Articular chondrocyte of knee joint (primary cell): ENCODE data around the gene ZNF718. TPM values are rescaled to one million over a fixed set of nuclear protein-coding genes. Genes with fewer than 3 reads are reported as not detected.

Experiments used
- total RNA-seq: library from RNA; depleted of rRNA; stranded (reverse); fragments of >200 nt; gene quantifications from 2 replicates; pipeline ENCODE4 v1.2.3, GENCODE V29; 2012

ZNF718 gene
- total RNA-seq = 7.1 and 9.0 TPM in 2 replicates

DNA sequence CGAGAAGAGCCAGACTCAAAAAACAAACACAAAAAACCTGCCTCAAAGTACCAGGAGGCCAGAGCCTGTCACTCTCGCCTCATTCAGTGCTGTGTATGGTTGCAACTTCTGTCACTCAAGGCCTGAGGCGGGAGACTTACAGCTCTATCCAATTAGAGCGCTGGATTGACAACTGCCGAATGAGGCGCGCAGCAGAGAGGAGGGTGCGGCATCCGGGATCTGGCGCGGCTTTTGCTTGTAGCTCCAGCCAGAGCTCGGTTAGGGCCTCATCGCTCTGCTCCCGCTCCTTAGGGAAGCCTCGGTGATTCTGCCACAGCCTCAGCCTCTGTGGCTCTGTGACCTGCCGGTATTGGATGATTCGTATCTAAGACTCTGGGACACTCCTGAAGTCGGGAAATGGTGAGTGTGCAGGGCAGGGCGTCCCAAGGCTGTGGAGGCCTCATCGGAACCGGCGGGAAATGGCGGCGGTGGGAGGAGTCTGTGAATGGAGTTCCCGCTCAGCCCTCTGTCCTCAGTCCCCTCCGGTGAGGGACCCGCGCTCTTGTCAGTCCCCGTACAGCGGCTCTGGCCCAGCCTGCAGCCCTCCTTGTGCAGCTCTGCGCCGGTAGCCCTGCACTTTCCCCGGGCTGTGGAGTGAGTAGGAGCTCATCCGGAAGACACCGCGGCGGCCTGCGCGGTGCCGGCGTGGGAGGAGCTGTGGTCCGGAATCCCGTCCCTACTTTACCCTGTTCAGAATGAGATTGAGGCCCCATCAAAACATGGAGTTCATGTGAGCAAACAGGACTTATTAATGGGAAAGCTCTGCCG, at the start of gene ZNF718:
TSS of gene ZNF718 (plus strand) at position 227 of the 807 bp plus-strand sequence. CDS start at position 397, 170 bp downstream.

Other genes with a start within 250 kb of the ZNF718 start
- gene ZNF595, start 71.2 kb upstream of the ZNF718 start, total RNA-seq = 13.7 and 18.8 TPM in 2 replicates
- 0.78 and 1.4 TPM in 2 replicates for gene ZNF732, start 181.0 kb downstream of the ZNF718 start, total RNA-seq
- 20.0 and 20.8 TPM in 2 replicates for gene ZNF141, start 213.3 kb downstream of the ZNF718 start, total RNA-seq